HG03025 (cell line): ENCODE measurements around the gene DNAH14.
"Not testable (repeated sequence)": the region's sequence is repeated elsewhere in the genome, so short reads cannot be mapped to it uniquely, and the experiment has no call there.

Experiments used
- ATAC-seq: cut with Tn5 transposase; IDR thresholded peaks from one replicate; pipeline ENCODE4 v1.9.1; 2021; ENCODE audit warnings: mild to moderate bottlenecking, moderate library complexity; ENCODE audit not compliant: unreplicated experiment, low FRiP score

DNAH14 gene

DNA sequence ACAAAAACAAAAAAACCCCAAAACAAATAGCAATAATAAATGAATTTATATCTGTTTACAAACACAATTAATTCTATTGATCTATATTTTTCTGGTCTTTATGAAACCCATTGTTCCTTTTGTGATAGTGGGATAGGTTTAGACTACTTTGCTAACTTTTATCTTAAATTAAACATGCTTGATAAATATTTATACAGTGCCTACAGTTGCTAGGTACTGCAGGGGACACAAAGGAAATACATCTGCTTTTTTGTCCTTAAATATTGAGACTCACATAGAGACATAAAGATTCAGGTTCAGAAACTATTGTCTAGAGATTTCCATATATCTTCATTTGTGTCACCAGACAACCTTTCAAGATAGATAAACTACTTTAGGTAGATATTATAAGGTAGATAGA, 8.5 kb upstream of the DNAH14 start:
- ATAC-seq, result no peak

- ATAC-seq, result no peak
Measured at GRCh38 chr1:224921354-224921753, 8.1 kb upstream of the DNAH14 start.

GRCh38 chr1:224922404-224923164, 6.9 kb upstream of the DNAH14 start:
- no peak for ATAC-seq

GRCh38 chr1:224923726-224924125, 5.7 kb upstream of the DNAH14 start:
- ATAC-seq, result no peak

DNA sequence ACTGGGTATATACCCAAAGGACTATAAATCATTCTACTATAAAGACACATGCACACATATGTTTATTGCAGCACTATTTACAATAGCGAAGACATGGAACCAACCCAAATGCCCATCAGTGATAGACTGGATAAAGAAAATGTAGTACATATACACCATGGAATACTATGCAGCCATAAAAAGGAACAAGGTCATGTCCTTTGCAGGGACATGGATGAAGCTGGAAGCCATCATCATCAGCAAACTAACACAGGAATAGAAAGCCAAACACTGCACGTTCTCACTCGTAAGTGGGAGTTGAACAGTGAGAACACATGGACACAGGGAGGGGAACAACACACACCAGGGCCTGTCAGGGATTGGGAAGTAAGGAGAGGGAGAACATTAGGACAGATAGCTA, 1.8 kb upstream of the DNAH14 start:
- ATAC-seq, result not testable (repeated sequence)

DNA sequence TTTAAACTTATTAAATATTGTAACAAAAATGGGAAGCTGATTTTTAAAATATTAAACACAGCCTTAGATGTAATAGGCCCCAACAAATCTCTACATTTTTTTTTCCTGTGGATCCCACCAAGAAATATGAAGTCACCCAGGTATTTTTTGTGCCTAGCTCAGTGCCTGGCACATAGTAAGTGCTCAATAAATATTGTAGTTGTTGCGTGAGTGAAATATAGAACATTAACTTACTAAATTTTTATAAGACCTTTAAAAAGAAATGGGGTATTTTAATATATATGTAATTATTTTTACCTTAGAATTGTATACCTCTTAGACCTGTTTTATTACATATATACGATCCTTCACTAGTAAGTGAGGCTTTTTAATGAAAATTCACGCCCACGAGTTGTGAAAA, 569 bp upstream of the DNAH14 start:
- no peak for ATAC-seq

DNA sequence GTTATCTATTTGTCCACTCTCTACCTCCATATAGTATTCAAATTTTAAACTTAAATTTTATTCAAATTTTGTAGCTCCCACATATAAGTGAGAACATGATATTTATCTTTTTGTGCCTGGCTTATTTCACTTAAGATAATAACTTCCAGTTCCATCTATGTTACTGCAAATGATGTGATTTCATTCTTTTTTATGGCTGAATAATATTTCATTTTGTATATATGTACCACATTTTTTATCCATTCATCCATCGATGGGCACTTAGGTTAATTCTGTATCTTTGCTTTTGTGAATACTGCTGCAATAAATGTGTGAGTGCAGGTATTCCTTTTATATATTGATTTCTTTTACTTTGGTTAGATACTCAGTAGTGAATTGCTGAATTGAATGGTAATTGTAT, 2.1 kb downstream of the DNAH14 start:
- ATAC-seq, result no peak

DNA sequence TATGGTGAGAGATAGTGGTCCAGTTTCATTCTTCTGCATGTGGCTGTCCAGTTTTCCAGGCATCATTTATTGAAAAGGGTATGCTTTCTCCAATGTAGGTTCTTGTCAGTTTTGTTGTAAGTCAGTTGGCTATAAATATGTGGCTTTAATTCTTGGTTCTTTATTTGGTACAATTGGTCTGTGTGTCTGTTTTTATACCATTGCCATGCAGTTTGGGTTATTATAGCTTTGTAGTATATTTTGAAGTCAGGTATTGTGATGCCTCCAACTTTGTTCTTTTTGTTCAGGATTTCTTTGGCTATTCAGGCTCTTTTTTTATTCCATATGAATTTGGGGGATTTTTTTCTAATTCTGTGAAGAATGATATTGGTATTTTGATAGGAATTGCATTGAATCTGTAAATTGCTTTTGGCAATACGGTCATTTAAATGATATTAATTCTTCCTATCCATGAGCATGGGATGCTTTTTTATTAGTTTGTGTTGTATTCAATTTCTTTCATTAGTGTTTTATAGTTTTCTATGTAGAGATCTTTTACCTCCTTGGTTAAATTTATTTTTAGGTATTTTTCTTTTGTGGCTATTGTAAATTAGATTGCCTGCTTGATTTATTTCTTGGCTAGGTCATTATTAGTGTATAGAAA, 3.3 kb downstream of the DNAH14 start:
- no peak for ATAC-seq

GRCh38 chr1:224933584-224933983, 4.1 kb downstream of the DNAH14 start:
- no peak for ATAC-seq

DNA sequence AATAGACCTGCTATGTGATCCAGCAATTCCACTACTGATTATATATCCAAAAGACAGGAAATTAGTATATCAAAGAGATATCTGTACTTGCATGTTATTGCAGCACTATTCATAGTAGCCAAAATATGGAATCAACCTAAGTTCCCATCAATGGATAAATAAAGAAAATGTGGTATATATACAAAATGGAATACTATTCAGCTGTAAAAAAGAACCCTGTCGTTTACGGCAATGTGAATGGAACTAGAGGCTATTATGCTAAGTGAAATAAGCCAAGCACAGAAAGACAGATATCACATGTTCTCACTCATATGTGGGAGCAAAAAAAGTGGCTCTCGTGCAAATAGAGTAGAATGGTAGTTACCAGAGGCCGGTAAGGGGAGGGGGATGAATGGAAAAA, 9.2 kb downstream of the DNAH14 start:
- ATAC-seq, result no peak

- no peak for ATAC-seq
Measured at GRCh38 chr1:224939844-224940425, 10.5 kb downstream of the DNAH14 start.

DNA sequence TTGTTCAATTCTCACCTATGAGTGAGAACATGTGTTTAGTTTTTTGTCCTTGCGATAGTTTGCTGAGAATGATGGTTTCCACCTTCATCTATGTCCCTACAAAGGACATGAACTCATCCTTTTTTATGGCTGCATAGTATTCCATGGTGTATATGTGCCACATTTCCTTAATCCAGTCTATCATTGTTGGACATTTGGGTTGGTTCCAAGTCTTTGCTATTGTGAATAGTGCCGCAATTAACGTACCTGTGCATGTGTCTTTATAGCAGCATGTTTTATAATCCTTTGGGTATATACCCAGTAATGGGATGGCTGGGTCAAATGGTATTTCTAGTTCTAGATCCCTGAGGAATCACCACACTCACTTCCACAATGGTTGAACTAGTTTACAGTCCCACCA, 11.3 kb downstream of the DNAH14 start:
- ATAC-seq, result not testable (repeated sequence)

GRCh38 chr1:224945651-224946348, 16.3 kb downstream of the DNAH14 start:
- not testable (repeated sequence) for ATAC-seq

DNA sequence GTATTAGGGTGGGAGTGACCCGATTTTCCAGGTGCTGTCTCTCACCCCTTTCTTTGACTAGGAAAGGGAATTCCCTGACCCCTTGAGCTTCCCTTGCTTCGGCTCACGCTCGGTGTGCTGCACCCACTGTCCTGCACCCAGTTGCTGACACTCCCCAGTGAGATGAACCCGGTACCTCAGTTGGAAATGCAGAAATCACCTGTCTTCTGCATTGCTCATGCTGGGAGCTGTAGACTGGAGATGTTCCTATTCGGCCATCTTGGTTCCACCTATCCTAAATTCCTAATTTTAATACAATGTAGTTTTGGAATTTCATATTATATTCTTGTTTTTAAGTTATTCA, 16.8 kb downstream of the DNAH14 start:
- ATAC-seq, result not testable (repeated sequence)

DNA sequence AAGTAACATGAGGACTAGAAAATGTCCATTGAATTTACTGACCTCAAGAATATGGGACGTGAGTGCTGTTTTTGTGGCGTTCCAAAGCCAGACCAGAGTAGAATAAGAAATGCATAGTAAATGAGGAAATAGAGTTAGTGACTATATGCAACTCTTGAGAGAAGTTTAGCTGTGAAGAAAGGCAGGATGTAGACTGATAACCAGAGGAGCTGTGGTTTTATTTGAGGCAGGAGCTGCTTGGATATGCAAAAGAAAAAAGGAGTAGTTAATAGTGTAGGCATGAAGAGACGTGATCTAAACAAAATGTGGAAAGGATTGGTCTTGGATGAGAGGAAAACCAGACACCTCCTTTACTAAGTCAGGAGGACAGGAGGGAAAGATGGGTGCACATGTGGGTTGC, 28.2 kb downstream of the DNAH14 start:
- ATAC-seq, result no peak

DNA sequence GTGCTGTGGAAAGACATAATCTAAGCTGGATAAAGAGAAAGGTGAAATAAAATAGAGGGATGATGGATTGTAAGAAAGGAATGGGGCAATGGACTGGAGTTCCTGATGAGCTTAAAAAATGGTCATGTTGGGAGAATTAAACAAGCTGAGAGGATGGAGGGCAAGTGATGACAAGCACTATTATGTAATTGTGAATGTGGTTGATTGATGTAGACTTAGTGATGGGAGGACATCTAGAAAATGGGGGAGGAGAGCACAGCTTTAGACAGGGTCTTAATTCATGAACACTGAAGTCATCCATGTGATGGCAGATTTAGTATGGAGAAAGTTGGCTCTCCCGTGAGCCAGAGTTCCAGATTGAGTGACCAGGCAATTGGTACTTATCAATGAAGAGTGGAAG, 29.0 kb downstream of the DNAH14 start:
- ATAC-seq, result no peak

GRCh38 chr1:224959115-224959514, 29.6 kb downstream of the DNAH14 start:
- ATAC-seq, result no peak

DNA sequence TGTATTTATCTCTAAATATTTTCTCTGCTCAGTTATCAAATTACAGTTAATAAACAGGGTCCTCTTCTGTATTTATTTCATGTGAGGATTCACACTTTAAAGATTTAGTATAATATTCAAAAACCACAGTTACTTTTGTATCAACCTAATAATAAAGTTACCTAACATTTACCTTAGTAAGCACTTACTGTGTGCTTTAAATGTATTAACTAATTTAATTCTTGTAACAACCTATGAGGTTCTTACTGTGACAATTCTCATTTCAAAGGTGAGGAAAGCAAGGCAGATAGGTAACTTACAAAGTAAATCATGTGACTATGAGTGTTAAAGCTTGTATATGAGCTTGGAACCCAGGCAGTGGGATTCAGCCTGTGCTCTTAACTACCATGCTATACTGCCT, 30.2 kb downstream of the DNAH14 start:
- ATAC-seq, result no peak

DNA sequence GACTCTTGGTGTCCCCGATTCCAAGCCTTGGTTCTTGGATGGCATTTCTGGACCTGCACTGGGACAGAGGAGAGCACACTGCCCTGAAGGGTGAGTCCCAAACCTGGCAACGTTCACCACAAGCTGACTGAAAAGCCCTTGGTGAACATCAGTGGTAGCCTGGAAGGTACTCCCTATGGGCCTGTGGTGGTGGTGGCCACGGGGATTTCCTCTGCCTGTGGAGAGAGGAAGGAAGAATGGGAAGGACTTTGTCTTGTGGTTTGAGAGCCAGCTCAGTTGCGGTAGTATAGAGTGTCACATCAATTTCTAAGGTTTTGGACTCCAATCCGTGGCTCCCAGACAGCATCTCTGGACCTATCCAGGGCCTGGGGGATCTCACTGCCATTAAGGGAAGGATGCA, 50.7 kb downstream of the DNAH14 start:
- no peak for ATAC-seq

GRCh38 chr1:224981922-224982354, 52.5 kb downstream of the DNAH14 start:
- not testable (repeated sequence) for ATAC-seq

- ATAC-seq, result no peak
Measured at GRCh38 chr1:224988042-224988441, 58.6 kb downstream of the DNAH14 start.
